Endothelial cell of hepatic sinusoid (primary cell): ENCODE measurements around the gene SLAMF1.
"Not testable (repeated sequence)": the region's sequence is repeated elsewhere in the genome, so short reads cannot be mapped to it uniquely, and the experiment has no call there.

Source experiments
- in situ Hi-C: cut with HindIII; loops from 2 replicates; pipeline ENCODE4 v1.10.0; 2017; ENCODE audit warnings: low sequenced_read_pairs

Gene SLAMF1

GRCh38 chr1:160646711-160647328, at the start of gene SLAMF1:
SLAMF1 (minus strand) TSS chr1:160647044; CDS start chr1:160646945, 99 bp downstream.
- in situ Hi-C loops, result loop anchor here (10.0 kb wide), 1 partner anchor 182 kb away; no protein-coding TSS in a partner anchor

- in situ Hi-C loops, result not testable (repeated sequence)
Observed at GRCh38 chr1:160692390-160692789, 45.5 kb upstream of the SLAMF1 start.

GRCh38 chr1:160685266-160685665, 38.4 kb upstream of the SLAMF1 start:
- in situ Hi-C loops, result no loop called here

- in situ Hi-C loops, result no loop called here
Observed at GRCh38 chr1:160682983-160683865, 36.4 kb upstream of the SLAMF1 start.

- in situ Hi-C loops, result no loop called here
Observed at GRCh38 chr1:160681891-160682140, 35.0 kb upstream of the SLAMF1 start.

GRCh38 chr1:160681066-160681890, 34.4 kb upstream of the SLAMF1 start:
- in situ Hi-C loops, result no loop called here

GRCh38 chr1:160680399-160680798, 33.6 kb upstream of the SLAMF1 start:
- in situ Hi-C loops, result no loop called here

GRCh38 chr1:160679893-160680292, 33.0 kb upstream of the SLAMF1 start:
- in situ Hi-C loops, result loop anchor here (5.0 kb wide), 1 partner anchor 42 kb away; no protein-coding TSS in a partner anchor

- in situ Hi-C loops, result loop anchor here (5.0 kb wide), 1 partner anchor 45 kb away; no protein-coding TSS in a partner anchor
Observed at GRCh38 chr1:160676869-160677597, 30.2 kb upstream of the SLAMF1 start.

- in situ Hi-C loops, result loop anchor here (5.0 kb wide), 1 partner anchor 46 kb away; no protein-coding TSS in a partner anchor
Observed at GRCh38 chr1:160675641-160676410, 29.0 kb upstream of the SLAMF1 start.

- in situ Hi-C loops, result no loop called here
Observed at GRCh38 chr1:160674415-160674814, 27.6 kb upstream of the SLAMF1 start.

- in situ Hi-C loops, result no loop called here
Observed at GRCh38 chr1:160672789-160673695, 26.2 kb upstream of the SLAMF1 start.

- in situ Hi-C loops, result no loop called here
Observed at GRCh38 chr1:160671603-160672517, 25.0 kb upstream of the SLAMF1 start.

- in situ Hi-C loops, result no loop called here
Observed at GRCh38 chr1:160670701-160671100, 23.9 kb upstream of the SLAMF1 start.

GRCh38 chr1:160669802-160670201, 23.0 kb upstream of the SLAMF1 start:
- in situ Hi-C loops, result no loop called here

- in situ Hi-C loops, result no loop called here
Observed at GRCh38 chr1:160669276-160669675, 22.4 kb upstream of the SLAMF1 start.

GRCh38 chr1:160667896-160668295, 21.1 kb upstream of the SLAMF1 start:
- in situ Hi-C loops, result no loop called here

- in situ Hi-C loops, result no loop called here
Observed at GRCh38 chr1:160666079-160666442, 19.2 kb upstream of the SLAMF1 start.
